Measurements from ENCODE around the gene WNT9B.

Gene WNT9B

GRCh38 chr17:46885415-46886309, 34.3 kb downstream of the WNT9B start:
- no peak for DNase-seq (ENCODE audit: low read depth, low spot score)
- no peak for TF ChIP-seq CTCF (IDR thresholded peaks at IDR 0.05; ENCODE audit: insufficient read depth, low read length, missing control alignments)
- ChIA-PET POLR2A (no interaction called here), CTCF (interaction anchor here (1.0 to 1.8 kb wide), 2 partner anchors 9 to 50 kb away, joined by 4 to 6 read pairs; no protein-coding TSS in a partner anchor)
- no peak overlapping the region for H3K4me3 ChIP-seq (ENCODE audit: low read depth, low read length)

GRCh38 chr17:46886310-46886663, 34.9 kb downstream of the WNT9B start:
- no peak for TF ChIP-seq CTCF (IDR thresholded peaks at IDR 0.05; ENCODE audit: insufficient read depth, low read length, missing control alignments)
- CTCF ChIA-PET, result interaction anchor here (1.8 kb wide), 1 partner anchor 10 kb away, joined by 6 read pairs; no protein-coding TSS in a partner anchor

GRCh38 chr17:46887717-46888116, 36.3 kb downstream of the WNT9B start:
- no peak for TF ChIP-seq CTCF (IDR thresholded peaks at IDR 0.05; ENCODE audit: insufficient read depth, low read length, missing control alignments)
- no peak for DNase-seq (ENCODE audit: low read depth, low spot score)
- CTCF ChIA-PET, result interaction anchor here (1.0 kb wide), 1 partner anchor 45 kb away, joined by 3 read pairs; no protein-coding TSS in a partner anchor
- POLR2A ChIA-PET, result no interaction called here
- H3K4me3 ChIP-seq (ENCODE audit: low read depth, low read length), result no peak overlapping the region

More at GRCh38 chr17:46886310-46886663, 34.9 kb downstream of the WNT9B start:
- H3K4me3 ChIP-seq (ENCODE audit: low read depth, low read length), result no peak overlapping the region
- POLR2A ChIA-PET, result no interaction called here
- DNase-seq (ENCODE audit: low read depth, low spot score), result no peak

GRCh38 chr17:46888727-46889126, 37.3 kb downstream of the WNT9B start:
- POLR2A ChIA-PET, result no interaction called here
- H3K4me3 ChIP-seq (ENCODE audit: low read depth, low read length), result no peak overlapping the region
- CTCF ChIA-PET, result interaction anchor here (0.6 to 0.8 kb wide), 2 partner anchors 20 to 52 kb away, joined by 3 read pairs; no protein-coding TSS in a partner anchor

GRCh38 chr17:46889519-46889918, 38.1 kb downstream of the WNT9B start:
- POLR2A ChIA-PET, result no interaction called here
- no peak for TF ChIP-seq CTCF (IDR thresholded peaks at IDR 0.05; ENCODE audit: insufficient read depth, low read length, missing control alignments)
- CTCF ChIA-PET, result no interaction called here
- no peak overlapping the region for H3K4me3 ChIP-seq (ENCODE audit: low read depth, low read length)
- DNase-seq (ENCODE audit: low read depth, low spot score), result no peak

More at GRCh38 chr17:46888727-46889126, 37.3 kb downstream of the WNT9B start:
- TF ChIP-seq CTCF (IDR thresholded peaks at IDR 0.05; ENCODE audit: insufficient read depth, low read length, missing control alignments), result no peak
- DNase-seq (ENCODE audit: low read depth, low spot score), result no peak

GRCh38 chr17:46889992-46890564, 38.7 kb downstream of the WNT9B start:
- ChIA-PET CTCF (no interaction called here), POLR2A (no interaction called here)
- TF ChIP-seq CTCF (IDR thresholded peaks at IDR 0.05; ENCODE audit: insufficient read depth, low read length, missing control alignments), result no peak
- no peak overlapping the region for H3K4me3 ChIP-seq (ENCODE audit: low read depth, low read length)
- DNase-seq (ENCODE audit: low read depth, low spot score), result no peak

Measured in AG04449 (cell line).